GM12878 (cell line): ENCODE data around the gene ADSS1. TPM values are rescaled to one million over a fixed set of nuclear protein-coding genes. Genes with fewer than 3 reads are reported as not detected.
A peak's percentile ranks its signal among the peaks of the same experiment; 100 is the strongest.

Source experiments
- ATAC-seq: fragments of 200-7000 bp; cut with Tn5 transposase; 3 replicates; pipeline ENCODE4 v1.9.1; 2020; ENCODE audit warnings: mild to moderate bottlenecking, moderate library complexity
- BruUV-seq: library from RNA; stranded (reverse); fragments of 400-500 nt; replicated peaks from 2 replicates; lab custom pipeline; 2021; lab: Mats Ljungman, UMichigan
- CTCF ChIA-PET: fragments of 300-600 bp; sonication (Branson Sonifier 250); formaldehyde crosslinking; extraction: SDS; loops from one replicate; lab custom pipeline; 2021; ENCODE audit warnings: inconsistent platforms; lab: Yijun Ruan, JAX
- POLR2A ChIA-PET: fragments of 350-600 bp; formaldehyde crosslinking; extraction: SDS; loops from one replicate; lab custom pipeline; 2021; ENCODE audit warnings: inconsistent platforms; lab: Charles Lee
- RAD21 ChIA-PET: fragments of 300-600 bp; sonication (Branson Sonifier 250); formaldehyde crosslinking; loops from one replicate; lab custom pipeline; 2023; ENCODE audit warnings: antibody characterized with exemption; ENCODE audit not compliant: unreplicated experiment; lab: Charles Lee
- SMC1A ChIA-PET: fragments of 300-600 bp; sonication (Branson Sonifier 250); formaldehyde crosslinking; loops from one replicate; lab custom pipeline; 2023; ENCODE audit not compliant: unreplicated experiment, uncharacterized antibody; lab: Charles Lee
- DNase-seq: peaks from one replicate; pipeline ENCODE4 v3.0.0-alpha.2; 2011; ENCODE audit warnings: low read depth, low spot score
- FAIRE-seq: peaks from 3 replicates; lab custom pipeline; 2011; peaks lifted over from hg19 to GRCh38; lab: Jason Lieb, UNC
- H2AFZ ChIP-seq: 2 replicates; pipeline ENCODE4 v1.6.0; 2011; ENCODE audit warnings: low read depth, low read length, control low read depth; ENCODE audit not compliant: control insufficient read depth
- H3K27ac ChIP-seq: 2 replicates; pipeline ENCODE4 v1.5.1; 2011; ENCODE audit warnings: control low read depth; ENCODE audit not compliant: control insufficient read depth, insufficient read depth
- H3K27me3 ChIP-seq, 2 experiments: replicated peaks in 1 of 2; 2 replicates each; pipeline versions ENCODE4 v1.6.0 to v1.6.1; 2011; ENCODE audit warnings: low read length in 1 of 2; ENCODE audit not compliant: control insufficient read depth in 2 of 2, insufficient read depth in 2 of 2
- H3K36me3 ChIP-seq, 2 experiments: 2 replicates each; pipeline ENCODE4 v1.5.1; 2011; ENCODE audit warnings: low read length in 1 of 2; ENCODE audit not compliant: control insufficient read depth in 2 of 2, insufficient read depth in 2 of 2
- H3K4me1 ChIP-seq: 2 replicates; pipeline ENCODE4 v1.6.1; 2011; ENCODE audit warnings: mild to moderate bottlenecking, low read length, moderate library complexity, mixed read lengths; ENCODE audit not compliant: control insufficient read depth, insufficient read depth
- H3K4me2 ChIP-seq: 2 replicates; pipeline ENCODE4 v1.6.0; 2011; ENCODE audit warnings: control low read depth; ENCODE audit not compliant: control insufficient read depth, insufficient read depth
- H3K4me3 ChIP-seq: fragments of 200-600 bp; sonication (generic); 2 replicates; pipeline ENCODE4 v1.5.1; 2016
- H3K79me2 ChIP-seq: 2 replicates; pipeline ENCODE4 v1.6.0; 2011; ENCODE audit warnings: low read length; ENCODE audit not compliant: control insufficient read depth, insufficient read depth
- H3K9ac ChIP-seq: 2 replicates; pipeline ENCODE4 v1.8.0; 2011; ENCODE audit warnings: low read length, control low read depth, mixed read lengths; ENCODE audit not compliant: control insufficient read depth, insufficient read depth
- H3K9me3 ChIP-seq: replicated peaks from 3 replicates; pipeline ENCODE4 v1.5.1; 2011; ENCODE audit warnings: mild to moderate bottlenecking, low read length; ENCODE audit not compliant: control insufficient read depth, insufficient read depth
- H4K20me1 ChIP-seq: 2 replicates; pipeline ENCODE4 v1.6.0; 2011; ENCODE audit not compliant: control insufficient read depth, insufficient read depth
- CEBPB ChIP-seq, 2 experiments: fragments of 150-350 bp in 1 of 2; IDR thresholded peaks; 2 replicates each; pipeline ENCODE4 v1.6.1; 2012 to 2014; ENCODE audit warnings: low read depth in 2 of 2, low read length in 2 of 2, borderline replicate concordance in 1 of 2, inconsistent platforms in 1 of 2
- CREM ChIP-seq: IDR thresholded peaks from 2 replicates; pipeline ENCODE4 v1.6.1; 2014; ENCODE audit warnings: antibody characterized with exemption, low read depth
- IKZF1 ChIP-seq: fragments of 450-650 bp; conservative IDR thresholded peaks from 2 replicates; pipeline ENCODE4 v1.6.1; 2017; ENCODE audit warnings: antibody characterized with exemption, mild to moderate bottlenecking
- KLF5 ChIP-seq: fragments of 450-650 bp; IDR thresholded peaks from 2 replicates; pipeline ENCODE4 v1.6.1; 2014; ENCODE audit warnings: mild to moderate bottlenecking; ENCODE audit not compliant: partially characterized antibody
- MYB ChIP-seq: fragments of 150-350 bp; IDR thresholded peaks from 2 replicates; pipeline ENCODE4 v1.6.1; 2014; ENCODE audit warnings: mild to moderate bottlenecking, low read depth, low read length, borderline replicate concordance
- RAD51 ChIP-seq: fragments of 450-650 bp; IDR thresholded peaks from 2 replicates; pipeline ENCODE4 v1.6.1; 2016; ENCODE audit warnings: moderate library complexity, mild to moderate bottlenecking, inconsistent platforms
- SKIL ChIP-seq: fragments of 450-650 bp; IDR thresholded peaks from 2 replicates; pipeline ENCODE4 v1.6.1; 2017; ENCODE audit warnings: mild to moderate bottlenecking, low read depth, inconsistent platforms; ENCODE audit not compliant: poor library complexity, severe bottlenecking
- ZNF24 ChIP-seq: fragments of 450-650 bp; IDR thresholded peaks from 2 replicates; pipeline ENCODE4 v1.6.1; 2017; ENCODE audit warnings: antibody characterized with exemption, mild to moderate bottlenecking
- WGBS: methylation state at CpG from one replicate; pipeline ENCODE4 v1.1.6; 2016; ENCODE audit warnings: low lambda C conversion rate; ENCODE audit not compliant: insufficient replicate concordance, insufficient coverage; ENCODE audit errors: missing lambda C conversion rate; 5-methylcytosine and 5-hydroxymethylcytosine counted together
- in situ Hi-C: fragments of 300-500 bp; cut with MboI; formaldehyde crosslinking; loops from 9 replicates; pipeline ENCODE4 v1.14.3; 2018; ENCODE audit warnings: mixed read lengths
- intact Hi-C: fragments of 100-400 bp; cut with micrococcal nuclease; formaldehyde crosslinking; loops from one replicate; pipeline ENCODE4 v1.14.2; 2022; ENCODE audit not compliant: unreplicated experiment
- polyA plus RNA-seq, 11 experiments: library from polyadenylated mRNA; depleted of rRNA in 4 of 11; unstranded in 6 of 11; stranded (reverse) in 5 of 11; fragments of >200 nt; fragmentation: Nextera tagmentation in 4 of 11; fragmentation: Illumina TruSeq in 1 of 11; extraction: Ambion mirVana in 4 of 11; extraction: Trizol in 1 of 11; gene quantifications; 1 replicate in 1 of 11; 2 replicates in 10 of 11; pipeline versions ENCODE4 v1.2.1 to v1.2.3, GENCODE V29; 2011 to 2016; ENCODE audit warnings: inconsistent platforms in 2 of 11, missing spikeins in 2 of 11, low read depth in 1 of 11
- total RNA-seq, 4 experiments: library from RNA; depleted of rRNA in 3 of 4; stranded (reverse); fragments of >200 nt in 3 of 4; fragmentation: Illumina TruSeq in 1 of 4; extraction: Trizol in 1 of 4; gene quantifications; 2 replicates each; pipeline versions ENCODE4 v1.2.1 to v1.2.3, GENCODE V29; 2013 to 2021
- TF ChIP-seq, protein P1 (sequence below): IDR thresholded peaks from 2 replicates; pipeline ENCODE4 v1.6.1; 2012; ENCODE audit warnings: low read depth, low read length, improper control_type of control experiment
- TF ChIP-seq, protein P2 (sequence below): fragments of 450-650 bp; IDR thresholded peaks from 2 replicates; pipeline ENCODE4 v1.6.1; 2017; ENCODE audit warnings: mild to moderate bottlenecking

ADSS1 gene
- total and polyA plus RNA-seq, 10 of the 15 experiments (the other 5 are each of a cell fraction or from before 2014, with no cell fraction given) = 0.11 to 0.45 (median 0.28) TPM; not detected in 5

DNA sequence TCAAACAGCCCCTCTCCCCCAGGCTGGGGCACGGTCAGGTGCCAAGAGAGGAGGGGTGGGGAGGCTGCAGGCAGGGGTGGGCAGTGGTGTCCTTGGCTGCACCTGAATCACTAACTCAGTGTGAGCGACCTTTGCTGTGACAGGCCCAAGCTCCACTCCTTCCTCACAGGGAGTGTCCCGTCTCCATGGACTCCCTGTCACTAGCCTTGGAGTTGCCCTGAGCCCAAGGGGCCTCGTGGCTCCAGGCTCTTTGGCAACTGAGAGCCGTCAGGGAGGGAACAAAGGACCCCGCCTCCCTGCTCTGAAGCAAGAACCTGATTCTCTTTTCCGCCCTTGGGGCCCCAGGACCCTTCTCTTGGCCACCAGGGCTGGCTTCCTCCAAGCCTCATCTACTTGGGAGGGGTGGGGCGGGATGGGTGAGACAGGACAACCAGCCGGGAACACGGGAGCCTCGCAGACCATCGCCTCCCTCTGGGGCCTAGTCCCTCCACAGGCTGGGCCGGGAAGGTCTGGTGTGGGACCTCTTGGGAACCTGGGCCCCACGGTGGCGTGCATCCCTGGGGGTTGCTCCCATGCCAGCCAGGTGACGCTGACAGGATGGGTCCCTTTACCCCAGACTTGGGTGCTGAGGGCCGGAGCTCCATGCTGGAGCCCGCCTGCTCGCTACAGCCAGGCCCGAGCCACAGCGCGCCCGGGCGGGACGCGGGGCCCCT, 935 bp upstream of the ADSS1 start:
- BruUV-seq = no TSS peak
- Histone ChIP-seq H3K4me2 (peak overlapping the region; percentile 87), H3K27me3 (peaks cover 0 to 4% of the 10 kb centered on the region in 2 experiments; a peak in 1 of 4 replicates), H2AFZ (no peak overlapping the region), H3K4me1 (no peaks in the 10 kb centered on the region), H3K36me3 (no peaks in the 10 kb centered on the region), H3K9me3 (no peaks in the 10 kb centered on the region), H3K79me2 (no peaks in the 10 kb centered on the region), H3K27ac (no peak overlapping the region), H3K9ac (no peak overlapping the region), H3K4me3 (no peak overlapping the region; the same call in 1 of the 2 replicates), H4K20me1 (no peaks in the 10 kb centered on the region)
- SMC1A ChIA-PET = no interaction called here
- no peak for DNase-seq
- CTCF ChIA-PET = interaction anchor here (0.6 to 1.2 kb wide), 2 partner anchors 14 to 103 kb away, joined by 4 to 5 read pairs; no protein-coding TSS in a partner anchor
- TF ChIP-seq CREM = no peak
- no peak for TF ChIP-seq KLF5
- no peak for TF ChIP-seq MYB
- no peak for TF ChIP-seq ZNF24
- POLR2A ChIA-PET = no interaction called here
- in situ Hi-C loops (no loop called here), intact Hi-C loops (no loop called here)
- 31% methylated on average over 25 of the region's 26 CpGs for WGBS
- RAD21 ChIA-PET = no interaction called here
- no peak for FAIRE-seq
- ATAC-seq = peak; percentile 2; the same call in 1 of the 3 replicates

GRCh38 chr14:104724407-104724980, 465 bp downstream of the ADSS1 start:
- peaks cover 0 to 4% of the 10 kb centered on the region in 2 experiments; a peak in 1 of 4 replicates for H3K27me3 ChIP-seq
- no peak overlapping the region for H3K27ac ChIP-seq
- ChIA-PET SMC1A (interaction anchor here (1.2 to 1.3 kb wide), 2 partner anchors 24 to 28 kb away, joined by 3 to 4 read pairs; no protein-coding TSS in a partner anchor), RAD21 (interaction anchor here (0.8 kb wide), 1 partner anchor 28 kb away, joined by 3 read pairs; the partner anchor contains the start of gene SIVA1), POLR2A (no interaction called here), CTCF (interaction anchor here (1.3 to 1.5 kb wide), 2 partner anchors 24 to 28 kb away, joined by 4 to 8 read pairs; partner anchors contain the start of gene SIVA1)
- DNase-seq (no peak), ATAC-seq (peak; percentile 2; the same call in 2 of the 3 replicates), FAIRE-seq (no peak)
- H3K79me2 ChIP-seq = no peaks in the 10 kb centered on the region
- intact Hi-C loops = no loop called here
- H3K4me2 ChIP-seq = peak overlapping the region; percentile 87
- H3K9ac ChIP-seq = no peak overlapping the region
- no peaks in the 10 kb centered on the region for H3K9me3 ChIP-seq
- WGBS = 5% methylated on average over 12 of the region's 27 CpGs
- H3K4me3 ChIP-seq = peak overlapping the region; percentile 73; the same call in 1 of the 2 replicates
- in situ Hi-C loops = no loop called here
- H3K36me3 ChIP-seq = no peaks in the 10 kb centered on the region
- no TSS peak for BruUV-seq
- peak overlapping the region; percentile 39; the same call in 1 of the 2 replicates for H2AFZ ChIP-seq
- H3K4me1 ChIP-seq = no peaks in the 10 kb centered on the region
- H4K20me1 ChIP-seq = no peaks in the 10 kb centered on the region
- TF ChIP-seq CEBPB (IDR thresholded peaks at IDR 0.05; ENCODE audit: borderline replicate concordance in 1 of 2, low read depth in 2 of 2, low read length in 2 of 2) (no peak), RAD51 (no peak), IKZF1 (no peak), SKIL (no peak)
- TF ChIP-seq, protein P1, sequence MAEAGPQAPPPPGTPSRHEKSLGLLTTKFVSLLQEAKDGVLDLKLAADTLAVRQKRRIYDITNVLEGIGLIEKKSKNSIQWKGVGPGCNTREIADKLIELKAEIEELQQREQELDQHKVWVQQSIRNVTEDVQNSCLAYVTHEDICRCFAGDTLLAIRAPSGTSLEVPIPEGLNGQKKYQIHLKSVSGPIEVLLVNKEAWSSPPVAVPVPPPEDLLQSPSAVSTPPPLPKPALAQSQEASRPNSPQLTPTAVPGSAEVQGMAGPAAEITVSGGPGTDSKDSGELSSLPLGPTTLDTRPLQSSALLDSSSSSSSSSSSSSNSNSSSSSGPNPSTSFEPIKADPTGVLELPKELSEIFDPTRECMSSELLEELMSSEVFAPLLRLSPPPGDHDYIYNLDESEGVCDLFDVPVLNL = no peak
- TF ChIP-seq, protein P2, sequence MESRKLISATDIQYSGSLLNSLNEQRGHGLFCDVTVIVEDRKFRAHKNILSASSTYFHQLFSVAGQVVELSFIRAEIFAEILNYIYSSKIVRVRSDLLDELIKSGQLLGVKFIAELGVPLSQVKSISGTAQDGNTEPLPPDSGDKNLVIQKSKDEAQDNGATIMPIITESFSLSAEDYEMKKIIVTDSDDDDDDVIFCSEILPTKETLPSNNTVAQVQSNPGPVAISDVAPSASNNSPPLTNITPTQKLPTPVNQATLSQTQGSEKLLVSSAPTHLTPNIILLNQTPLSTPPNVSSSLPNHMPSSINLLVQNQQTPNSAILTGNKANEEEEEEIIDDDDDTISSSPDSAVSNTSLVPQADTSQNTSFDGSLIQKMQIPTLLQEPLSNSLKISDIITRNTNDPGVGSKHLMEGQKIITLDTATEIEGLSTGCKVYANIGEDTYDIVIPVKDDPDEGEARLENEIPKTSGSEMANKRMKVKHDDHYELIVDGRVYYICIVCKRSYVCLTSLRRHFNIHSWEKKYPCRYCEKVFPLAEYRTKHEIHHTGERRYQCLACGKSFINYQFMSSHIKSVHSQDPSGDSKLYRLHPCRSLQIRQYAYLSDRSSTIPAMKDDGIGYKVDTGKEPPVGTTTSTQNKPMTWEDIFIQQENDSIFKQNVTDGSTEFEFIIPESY = no peak
